T-helper 2 cell (primary cell): ENCODE measurements around the gene CYP2F1.
A peak's percentile ranks its signal among the peaks of the same experiment; 100 is the strongest.
"Not testable (repeated sequence)": the region's sequence is repeated elsewhere in the genome, so short reads cannot be mapped to it uniquely, and the experiment has no call there.

ENCODE experiments used
- DNase-seq, 5 experiments: peaks; one replicate each; pipeline versions ENCODE4 v3.0.0 to v3.0.0-alpha.2; 2012 to 2022

The CYP2F1 gene

DNA sequence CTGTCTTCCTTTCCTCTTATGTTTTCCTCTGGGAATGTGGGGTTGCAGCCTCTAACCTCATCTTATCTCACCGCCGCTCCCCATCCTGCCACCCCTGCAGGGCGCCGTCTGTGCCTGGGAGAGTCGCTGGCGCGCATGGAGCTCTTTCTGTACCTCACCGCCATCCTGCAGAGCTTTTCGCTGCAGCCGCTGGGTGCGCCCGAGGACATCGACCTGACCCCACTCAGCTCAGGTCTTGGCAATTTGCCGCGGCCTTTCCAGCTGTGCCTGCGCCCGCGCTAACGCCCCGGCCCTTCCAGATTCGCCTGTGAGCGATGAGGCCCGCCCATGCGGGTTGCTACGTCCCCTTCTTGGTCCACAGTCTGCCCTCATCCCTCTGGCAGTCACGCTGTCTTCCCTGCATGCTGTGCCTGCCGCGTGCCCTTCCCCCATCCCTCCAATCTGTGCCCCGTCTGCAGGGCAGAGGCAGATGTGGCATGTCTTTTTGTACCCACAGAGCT, 13.6 kb downstream of the CYP2F1 start:
- DNase-seq: peak; percentile 50 to 88 (median 64)

DNA sequence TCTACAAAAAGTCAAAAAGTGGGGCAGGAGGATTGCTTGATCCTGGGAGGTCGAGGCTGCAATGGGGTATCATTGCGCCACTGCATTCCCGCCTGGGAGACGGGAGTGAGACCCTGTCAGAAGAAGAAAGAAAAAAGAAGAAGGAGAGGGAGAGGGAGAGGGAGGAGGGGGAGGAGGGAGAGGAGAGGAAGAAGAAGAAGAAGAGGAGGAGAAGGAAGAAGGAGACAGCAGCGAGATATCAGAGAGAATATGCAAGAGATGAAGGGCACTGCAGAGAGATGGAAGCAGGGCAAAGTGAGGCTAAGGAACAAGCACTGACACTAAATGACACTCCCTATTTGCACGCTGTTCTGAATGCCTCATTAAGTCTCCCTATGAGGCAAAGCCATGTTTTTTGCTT, 14.5 kb downstream of the CYP2F1 start:
- DNase-seq: no peak

DNA sequence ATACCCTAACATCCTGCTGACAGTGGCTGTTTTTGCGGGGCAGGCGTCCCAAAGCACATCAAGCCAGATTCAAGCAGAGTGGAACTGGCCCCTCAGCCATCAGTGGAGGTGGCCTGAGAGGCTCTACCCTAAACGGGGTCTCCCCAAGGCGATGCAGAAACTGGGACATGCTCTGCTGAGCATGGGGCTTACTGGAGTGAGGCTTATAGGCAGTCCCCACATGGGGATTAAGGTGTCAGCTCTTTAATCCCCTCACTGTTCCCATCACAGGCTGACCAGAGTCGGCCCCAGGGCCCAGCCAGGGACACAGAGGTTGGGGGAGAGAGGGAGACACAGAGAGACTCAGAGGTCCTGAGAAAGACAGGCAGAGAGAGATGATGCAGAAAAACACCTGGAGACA, 17.0 kb downstream of the CYP2F1 start:
- DNase-seq: no peak

DNA sequence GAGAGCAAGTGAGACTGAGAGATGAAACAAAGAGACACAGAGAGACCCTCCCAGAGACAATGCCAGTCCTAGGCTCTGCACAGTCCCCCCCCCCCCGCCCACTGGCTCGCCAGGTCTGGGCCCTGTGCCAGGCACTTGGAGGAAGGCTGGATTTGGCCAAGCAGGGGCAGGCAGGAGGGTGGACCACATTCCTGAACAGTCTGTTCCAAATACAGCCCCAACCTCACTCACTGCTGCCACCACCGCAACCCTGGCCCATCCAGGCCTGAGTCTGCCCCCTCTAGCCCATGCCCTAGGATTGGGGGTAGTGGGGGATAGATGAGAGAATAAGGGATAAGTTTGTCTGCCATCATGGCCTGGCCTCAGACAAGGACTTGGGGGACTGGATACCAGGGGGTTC, 19.0 kb downstream of the CYP2F1 start:
- DNase-seq: no peak

DNA sequence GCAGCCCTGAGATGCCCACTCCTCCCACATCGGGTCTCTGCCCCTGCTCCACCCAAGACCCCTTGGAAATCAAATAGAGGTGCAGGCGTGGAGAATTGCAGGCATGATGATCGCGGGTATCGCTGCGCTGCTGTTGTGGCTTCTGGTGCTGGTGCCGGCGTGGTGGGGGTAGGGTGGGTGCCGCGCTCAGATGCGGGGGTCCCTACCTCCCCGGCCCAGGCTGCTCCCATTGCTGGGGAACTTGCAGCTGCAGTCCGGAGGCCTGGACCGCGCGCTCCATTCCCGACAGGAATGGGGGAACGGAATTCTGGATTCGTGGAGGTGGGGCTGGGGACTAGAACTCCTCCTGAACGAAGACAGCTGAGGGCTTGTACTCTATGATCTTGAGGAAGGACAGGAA, 20.4 kb downstream of the CYP2F1 start:
- no peak for DNase-seq

DNA sequence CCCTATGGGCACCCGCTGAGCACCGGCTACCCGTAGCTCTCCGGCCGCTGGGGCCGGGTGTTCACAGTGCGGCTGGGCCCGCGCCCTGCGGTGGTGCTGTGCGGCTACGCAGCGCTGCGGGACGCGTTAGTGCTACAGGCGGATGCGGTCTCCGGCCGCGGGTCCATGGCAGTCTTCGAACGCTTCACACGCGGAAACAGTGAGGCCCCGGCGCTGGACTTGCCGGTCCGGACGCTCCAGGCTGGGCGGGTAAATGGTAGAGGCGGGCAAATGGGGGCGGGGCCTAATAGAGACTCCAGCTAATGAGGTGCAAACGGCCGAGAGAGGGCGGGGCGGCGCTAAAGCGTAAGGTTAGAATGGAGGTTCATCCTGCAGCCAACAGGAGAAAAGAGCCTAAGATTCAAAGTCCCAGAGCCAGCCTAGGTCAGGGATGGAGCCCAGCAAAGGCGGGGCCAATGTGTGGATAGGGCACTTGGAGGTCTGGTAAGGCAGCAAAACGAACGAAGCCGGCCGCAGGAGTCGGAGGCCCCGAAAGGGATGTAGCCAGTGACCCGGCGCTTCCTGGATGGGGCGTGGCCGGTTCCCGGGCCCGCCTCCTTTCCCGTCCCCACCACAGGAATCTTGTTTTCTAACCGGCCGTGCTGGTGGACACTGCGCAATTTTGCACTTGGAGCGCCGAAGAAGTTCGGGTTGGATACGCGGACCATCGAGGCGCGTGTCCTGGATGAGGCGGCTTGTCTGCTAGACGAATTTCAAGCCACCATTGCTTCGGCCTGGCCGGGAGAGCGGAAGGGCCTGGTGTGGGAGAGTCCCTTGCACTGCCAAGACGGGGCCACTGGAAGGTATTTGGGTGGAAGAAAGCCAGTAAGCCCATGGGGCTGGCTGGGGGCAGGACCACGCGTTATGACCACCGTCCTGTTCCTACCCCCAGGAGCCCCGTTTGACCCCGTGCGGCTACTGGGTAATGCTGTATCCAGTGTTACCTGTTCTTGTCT, 21.5 kb downstream of the CYP2F1 start:
- peak in 3 of 5 experiments; percentile 26 to 61 (median 35) for DNase-seq

DNA sequence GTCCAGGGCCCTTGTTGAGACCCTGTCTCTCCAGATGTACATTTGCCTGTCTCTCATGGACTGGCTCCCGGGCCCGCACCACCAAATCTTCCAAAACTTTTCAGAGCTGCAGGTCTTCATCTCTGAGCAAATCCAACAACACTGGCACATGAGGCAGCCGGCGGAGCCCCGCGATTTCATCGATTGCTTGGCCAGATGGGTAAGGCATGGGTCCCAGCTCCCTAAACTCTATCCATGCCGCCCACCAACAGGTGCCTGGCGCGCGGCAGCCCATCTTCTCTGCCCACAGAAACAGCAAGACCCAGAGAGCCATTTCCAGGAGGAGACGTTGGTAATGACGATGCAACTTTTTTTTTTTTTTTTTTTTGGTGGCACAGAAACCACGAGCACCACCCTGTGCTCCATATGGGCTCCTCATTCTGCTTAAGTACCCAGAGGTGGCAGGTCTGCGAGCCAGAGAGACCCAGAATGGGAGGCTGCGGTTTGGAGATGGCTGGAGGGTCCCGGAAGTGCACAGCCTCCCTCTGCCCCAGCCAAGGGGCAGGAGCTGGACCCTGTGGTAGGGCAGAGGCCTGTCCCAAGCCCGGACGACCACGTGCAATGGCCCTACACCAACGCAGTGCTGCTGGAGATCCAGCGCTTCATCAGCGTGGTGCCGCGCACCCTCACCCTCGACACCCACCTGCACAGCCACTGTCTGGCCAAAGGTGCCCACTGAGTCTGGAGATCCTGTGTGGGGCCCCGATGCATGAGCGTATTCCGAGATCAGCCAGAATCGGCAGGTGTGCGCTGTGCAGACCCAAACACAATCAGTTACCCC, 22.6 kb downstream of the CYP2F1 start:
- no peak for DNase-seq

DNA sequence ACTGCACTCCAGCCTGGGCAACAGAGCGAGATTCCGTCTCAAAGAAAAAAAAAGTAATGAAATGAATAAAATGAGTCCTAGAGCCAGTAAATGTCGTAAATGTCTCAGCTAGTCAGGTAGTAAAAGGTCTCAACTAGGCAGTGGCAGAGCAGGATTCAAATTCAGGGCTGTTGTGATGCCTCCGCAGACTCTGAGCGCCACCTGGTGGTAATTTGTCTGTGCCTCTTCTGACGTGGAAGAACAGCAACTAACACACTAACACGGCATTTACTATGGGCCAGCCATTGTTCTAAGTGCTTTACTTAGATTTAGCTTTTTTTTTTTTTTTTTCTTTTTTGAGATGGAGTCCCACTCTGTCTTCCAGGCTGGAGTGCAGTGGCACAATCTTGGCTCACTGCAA, 30.2 kb downstream of the CYP2F1 start:
- DNase-seq: peak; percentile 52 to 87 (median 79)

DNA sequence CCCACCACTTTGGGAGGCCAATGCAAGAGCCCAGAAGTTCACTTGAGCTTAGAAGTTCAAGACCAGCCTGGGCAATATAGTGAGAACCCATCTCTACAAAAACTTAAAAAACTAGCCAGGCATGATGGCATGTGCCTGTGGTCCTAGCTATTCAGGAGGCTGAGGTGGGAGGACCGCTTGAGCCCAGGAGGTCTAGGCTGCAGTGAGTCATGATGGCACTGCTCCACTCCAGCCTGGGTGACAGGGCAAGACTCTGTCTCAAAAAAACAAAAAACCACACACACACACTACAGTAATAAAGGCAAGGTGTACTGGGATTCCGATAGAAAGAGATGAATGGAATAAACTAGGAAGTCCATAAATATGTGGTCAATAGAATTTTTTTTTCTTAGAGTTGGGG, 35.6 kb downstream of the CYP2F1 start:
- no peak for DNase-seq

DNA sequence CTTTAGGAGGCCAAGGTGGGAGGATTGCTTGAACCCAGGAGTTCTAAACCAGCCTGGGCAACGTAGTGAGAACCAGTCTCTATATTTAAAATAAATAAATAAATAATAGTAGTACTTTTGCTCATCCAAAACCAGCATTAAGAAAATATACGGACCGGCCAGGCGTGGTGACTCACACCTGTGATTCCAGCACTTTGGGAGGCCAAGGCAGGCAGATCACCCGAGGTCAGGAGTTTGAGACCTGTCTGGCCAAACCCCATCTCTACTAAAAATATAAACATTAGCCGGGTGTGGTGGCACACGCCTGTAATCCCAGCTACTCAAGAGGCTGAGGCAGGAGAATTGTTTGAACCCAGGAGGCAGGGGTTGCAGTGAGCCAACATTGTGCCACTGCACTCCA, 36.8 kb downstream of the CYP2F1 start:
- not testable (repeated sequence) for DNase-seq

DNA sequence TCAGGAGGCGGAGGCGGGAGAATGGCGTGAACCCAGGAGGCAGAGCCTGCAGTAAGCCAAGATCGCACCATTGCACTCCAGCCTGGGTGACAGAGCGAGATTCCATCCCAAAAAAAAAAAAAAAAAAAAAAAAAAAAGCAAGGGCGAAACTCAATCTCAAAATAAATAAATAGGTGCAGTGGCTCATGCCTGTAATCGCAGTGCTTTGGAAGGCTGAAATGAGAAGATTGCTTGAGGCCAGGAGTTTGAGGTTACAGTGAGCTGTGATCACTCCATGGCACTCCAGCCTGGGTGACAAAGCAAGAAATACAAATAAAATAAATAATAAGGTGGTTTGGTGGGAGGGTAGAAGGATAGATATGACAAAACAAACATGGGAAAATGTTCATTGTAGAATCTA, 39.8 kb downstream of the CYP2F1 start:
- DNase-seq: no peak

DNA sequence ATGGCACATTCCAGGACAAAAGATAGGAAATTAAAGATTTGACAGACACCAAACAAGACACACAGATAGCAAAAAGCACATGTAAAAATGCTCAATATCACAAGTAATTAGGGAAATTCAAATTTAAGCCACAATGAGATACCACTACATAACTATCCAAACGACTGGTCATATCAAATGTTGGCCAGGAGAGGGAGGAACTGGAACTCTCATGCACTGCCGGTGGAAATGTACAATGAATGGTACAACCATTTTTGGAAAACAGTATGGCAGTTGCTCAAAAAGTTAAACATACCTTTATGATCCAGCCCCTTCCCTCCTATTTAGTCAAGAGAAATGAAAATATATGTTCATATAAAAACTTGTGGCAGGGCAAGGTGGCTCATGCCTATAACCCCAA, 42.0 kb downstream of the CYP2F1 start:
- no peak for DNase-seq

DNA sequence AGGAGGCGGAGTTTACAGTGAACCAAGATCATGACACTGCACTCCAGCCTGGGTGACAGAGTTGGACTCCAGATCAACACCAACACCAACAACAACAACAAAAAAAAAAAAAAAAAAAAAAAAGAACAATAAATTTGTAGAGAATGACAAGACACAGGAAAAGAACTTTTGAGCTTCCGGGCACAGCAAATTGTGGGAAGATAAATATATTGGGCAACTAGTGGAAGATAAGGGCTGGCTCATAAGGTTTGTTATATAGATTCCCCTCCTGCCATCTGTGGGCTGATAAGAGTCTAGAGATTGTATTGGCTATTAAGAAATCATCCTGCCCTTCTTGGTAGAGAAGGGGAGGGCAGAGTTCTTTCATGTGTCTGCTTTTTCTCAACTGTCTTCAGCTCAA, 45.6 kb downstream of the CYP2F1 start:
- no peak for DNase-seq

DNA sequence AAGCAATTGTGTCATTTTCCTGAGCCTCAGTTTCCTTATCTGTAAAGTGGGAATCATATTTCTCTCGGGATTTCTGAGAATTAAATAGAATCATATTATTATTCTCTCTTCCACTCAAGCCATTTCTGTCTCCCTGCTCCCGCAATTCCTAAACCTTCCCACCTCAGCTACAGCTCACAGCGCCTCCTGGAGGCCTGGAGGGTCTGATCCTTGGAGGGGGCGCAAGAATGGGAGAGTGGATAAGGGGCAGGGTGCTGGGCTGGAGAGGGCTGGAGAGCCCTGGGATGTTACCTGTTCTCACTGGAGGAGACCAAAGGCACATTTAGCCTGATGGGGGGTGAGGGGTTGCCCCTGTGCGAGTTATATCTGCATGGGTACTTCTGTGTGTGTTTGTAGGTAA, 47.7 kb downstream of the CYP2F1 start:
- DNase-seq: no peak

DNA sequence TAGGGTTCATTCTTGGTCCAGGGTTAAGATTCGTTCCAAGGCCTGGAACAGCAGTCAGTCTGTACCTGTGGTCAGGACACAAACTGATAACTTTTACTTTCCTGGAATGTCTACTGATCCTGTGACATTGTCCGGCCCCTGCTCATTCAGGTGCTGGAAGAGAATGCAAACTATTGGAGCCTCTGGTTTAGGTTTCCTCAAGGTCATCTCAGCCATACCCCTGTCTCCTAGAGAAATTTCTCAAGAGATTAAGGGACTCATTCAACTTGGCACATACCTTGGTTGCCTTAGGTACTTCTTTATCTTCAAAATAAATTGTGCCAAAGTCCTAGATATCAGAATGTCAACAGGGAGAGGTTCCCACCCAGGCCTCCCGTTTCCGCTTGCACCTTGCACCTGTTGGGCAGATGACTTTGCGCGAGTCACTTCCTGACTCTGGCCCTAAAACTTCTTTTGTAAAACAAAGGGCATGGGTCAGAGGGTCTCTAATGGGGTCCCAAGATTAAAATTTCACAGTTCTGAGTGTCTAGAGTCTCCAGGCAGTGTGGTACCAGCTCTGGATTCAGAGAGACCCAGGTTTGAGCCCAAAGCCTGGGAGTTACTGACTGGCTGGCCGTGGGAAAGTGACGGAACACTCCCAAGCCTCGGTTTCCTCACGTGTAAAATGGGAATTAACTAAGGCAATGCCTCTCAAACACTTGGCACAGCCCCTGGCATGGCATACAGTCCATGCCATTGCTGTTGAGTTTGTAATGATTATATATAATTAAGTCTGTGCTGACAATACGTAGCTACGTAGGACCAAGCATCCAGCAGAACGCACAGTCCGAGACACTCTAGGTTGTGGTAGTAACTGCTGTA, 52.9 kb downstream of the CYP2F1 start:
- no peak for DNase-seq

DNA sequence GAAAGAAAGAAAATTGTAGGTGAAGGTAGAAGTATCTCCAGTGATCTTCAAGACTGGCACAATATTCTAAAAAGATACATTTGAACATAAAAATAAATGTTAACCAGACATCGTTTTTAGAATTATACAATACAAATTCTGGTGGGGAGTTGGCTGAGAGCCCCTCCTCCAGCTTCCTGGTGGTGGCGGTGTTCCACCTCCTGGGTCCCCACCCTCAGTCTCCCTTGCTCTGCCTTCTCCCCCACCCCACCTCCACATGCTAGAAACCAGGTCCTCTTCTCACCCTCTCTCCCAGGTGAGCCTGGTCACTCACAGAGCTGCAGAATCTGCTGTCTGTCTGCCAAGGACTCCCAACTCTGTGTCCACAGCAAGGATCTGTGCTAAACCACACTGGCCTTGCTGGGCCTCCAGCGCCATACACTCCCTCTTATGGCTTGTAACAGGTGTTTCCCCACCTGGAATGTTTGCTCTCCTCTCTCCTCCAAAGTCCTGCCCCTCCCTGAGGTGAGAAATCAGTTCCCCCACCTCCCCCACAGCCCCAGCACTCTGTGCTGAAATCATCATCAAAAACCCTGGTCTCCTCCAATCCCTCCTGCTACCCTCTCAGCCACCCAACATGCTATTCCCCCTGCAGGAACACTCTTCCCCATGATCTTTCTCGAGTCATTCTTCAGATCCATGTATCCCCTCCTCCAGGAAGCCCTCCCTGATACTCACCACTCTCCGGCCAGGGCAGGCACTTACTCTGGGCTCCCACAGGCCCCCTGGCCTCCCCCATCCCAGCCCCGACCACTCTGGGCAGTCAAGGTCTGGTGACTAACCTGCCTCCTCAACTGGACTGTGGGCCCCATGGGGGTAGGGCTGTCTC, 58.3 kb downstream of the CYP2F1 start:
- no peak for DNase-seq

DNA sequence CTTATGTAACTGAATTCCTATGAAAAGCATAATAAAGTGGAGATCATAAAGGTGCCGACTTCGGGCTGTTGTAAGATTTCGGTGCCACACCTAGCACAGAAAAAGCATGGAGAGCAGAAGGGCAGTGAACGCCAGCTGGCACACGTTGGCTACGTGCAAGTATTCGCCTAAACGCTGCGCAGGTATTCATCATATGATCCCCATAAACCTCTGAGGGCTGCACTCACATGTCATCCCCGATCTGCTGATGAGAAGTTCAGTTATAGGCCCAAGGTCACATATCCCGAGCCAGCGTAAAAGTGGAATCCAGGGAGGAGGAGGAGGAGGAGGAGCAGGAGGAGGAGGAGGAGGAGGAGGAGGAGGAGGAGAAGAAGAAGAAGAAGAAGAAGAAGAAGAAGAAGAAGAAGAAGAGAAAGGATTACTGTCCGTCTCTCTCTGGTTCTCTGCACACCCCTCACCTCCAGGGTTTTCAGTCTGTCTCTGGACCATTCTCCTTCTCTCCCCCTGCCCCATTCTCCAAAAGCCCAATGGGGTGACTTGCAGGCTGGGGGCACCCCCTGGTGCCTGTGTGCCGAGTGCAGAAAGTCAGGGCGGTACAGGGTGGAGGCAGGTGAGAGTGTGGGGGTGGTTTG, 60.2 kb downstream of the CYP2F1 start:
- no peak for DNase-seq

DNA sequence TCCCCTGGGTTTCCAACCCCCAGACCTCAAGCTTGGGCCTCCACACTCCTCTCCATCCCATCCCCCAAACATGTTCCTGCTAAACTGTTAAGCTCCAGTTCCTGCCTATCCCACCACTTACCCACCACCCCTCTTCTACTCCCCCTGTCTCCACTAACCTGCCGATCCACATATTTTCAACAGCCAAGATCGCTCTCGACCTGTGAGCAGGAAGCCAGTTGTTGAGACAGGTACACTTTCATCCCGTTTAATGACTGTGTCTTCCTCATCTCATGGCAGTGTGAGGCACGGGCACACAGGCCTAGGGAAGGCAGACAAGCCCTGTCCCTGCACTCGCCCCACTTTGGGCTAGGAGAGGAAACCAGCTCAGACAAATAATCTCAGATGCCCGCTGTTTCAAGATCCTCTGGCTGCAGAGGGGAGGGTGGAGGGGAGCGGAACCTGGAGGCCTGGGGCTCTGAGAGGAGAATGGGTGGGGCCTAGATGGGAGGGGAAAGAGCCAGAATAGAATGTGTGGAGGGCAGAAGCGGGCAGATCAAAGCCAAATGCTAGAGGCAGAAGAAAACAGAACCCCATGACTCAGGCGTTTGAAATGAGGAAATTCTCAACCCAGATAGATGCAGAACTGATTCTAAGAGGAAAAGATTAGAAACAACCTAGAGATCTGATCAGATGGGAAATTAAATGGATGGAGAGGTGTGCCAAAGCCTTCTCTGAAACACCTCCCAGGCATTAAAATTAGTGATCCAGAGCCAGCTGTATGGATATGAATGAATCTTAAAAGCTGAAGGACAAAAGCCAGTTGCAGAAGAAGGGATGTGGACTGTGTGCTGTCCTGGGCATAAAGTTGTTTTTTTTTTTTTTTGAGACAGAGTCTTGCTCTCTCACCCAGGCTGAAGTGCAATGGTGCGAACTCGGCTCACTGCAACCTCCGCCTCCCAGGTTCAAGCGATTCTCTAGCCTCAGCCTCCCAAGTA, 61.9 kb downstream of the CYP2F1 start:
- no peak for DNase-seq
